CD4-positive, alpha-beta memory T cell (primary cell): ENCODE measurements around the gene PNMA1. TPM values are rescaled to one million over a fixed set of nuclear protein-coding genes. Genes with fewer than 3 reads are reported as not detected.

Experiments used
- CTCF ChIA-PET: fragments of 350-600 bp; sonication (Branson Sonifier 250); formaldehyde crosslinking; loops from one replicate; lab custom pipeline; 2021; ENCODE audit warnings: inconsistent platforms; ENCODE audit not compliant: partially characterized antibody; lab: Charles Lee
- POLR2A ChIA-PET: fragments of 350-600 bp; sonication (Branson Sonifier 250); formaldehyde crosslinking; loops from one replicate; lab custom pipeline; 2021; ENCODE audit not compliant: partially characterized antibody; lab: Charles Lee
- DNase-seq, 5 donors: peaks; one replicate each; pipeline versions ENCODE4 v3.0.0 to v3.0.0-alpha.2; 2020 to 2022; ENCODE audit warnings: mixed read lengths in 1 of 5
- H3K27ac ChIP-seq: one replicate; pipeline ENCODE4 v1.7.0; 2013; ENCODE audit warnings: low read depth, low read length
- H3K27me3 ChIP-seq: 2 replicates; pipeline ENCODE4 v1.7.0; 2013; ENCODE audit warnings: mild to moderate bottlenecking, low read length, moderate library complexity; ENCODE audit not compliant: insufficient read depth
- H3K36me3 ChIP-seq: 2 replicates; pipeline ENCODE4 v1.7.0; 2013; ENCODE audit warnings: mild to moderate bottlenecking, low read length, moderate library complexity; ENCODE audit not compliant: insufficient read depth
- H3K4me1 ChIP-seq: 2 replicates; pipeline ENCODE4 v1.7.0; 2013; ENCODE audit warnings: mild to moderate bottlenecking, low read length, moderate library complexity; ENCODE audit not compliant: insufficient read depth
- H3K4me3 ChIP-seq, 2 donors: one replicate each; pipeline ENCODE4 v1.7.0; 2013; ENCODE audit warnings: low read length in 2 of 2, mild to moderate bottlenecking in 1 of 2
- H3K9me3 ChIP-seq, 2 donors: one replicate each; pipeline ENCODE4 v1.7.0; 2013; ENCODE audit warnings: low read length in 2 of 2, control low read depth in 1 of 2; ENCODE audit not compliant: control insufficient read depth in 1 of 2
- H3K27ac Mint-ChIP-seq, 7 donors: one replicate each; pipeline ENCODE4 v1.8.0; 2020 to 2021; ENCODE audit warnings: mixed read lengths in 7 of 7, mild to moderate bottlenecking in 6 of 7, inconsistent platforms in 3 of 7, moderate library complexity in 3 of 7
- H3K27me3 Mint-ChIP-seq, 2 donors: one replicate each; pipeline ENCODE4 v1.8.0; 2020 to 2021; ENCODE audit warnings: mixed read lengths in 2 of 2
- H3K36me3 Mint-ChIP-seq, 2 donors: one replicate each; pipeline ENCODE4 v1.8.0; 2020 to 2021; ENCODE audit warnings: mixed read lengths in 2 of 2, inconsistent platforms in 1 of 2, mild to moderate bottlenecking in 1 of 2
- H3K4me1 Mint-ChIP-seq, 4 donors: one replicate each; pipeline ENCODE4 v1.8.0; 2020 to 2021; ENCODE audit warnings: mixed read lengths in 4 of 4, mild to moderate bottlenecking in 1 of 4
- H3K4me3 Mint-ChIP-seq, 8 donors: one replicate each; pipeline ENCODE4 v1.8.0; 2020 to 2021; ENCODE audit warnings: mixed read lengths in 8 of 8, mild to moderate bottlenecking in 7 of 8, moderate library complexity in 6 of 8, inconsistent platforms in 3 of 8
- H3K9me3 Mint-ChIP-seq, 8 donors: one replicate each; pipeline ENCODE4 v1.8.0; 2020 to 2021; ENCODE audit warnings: mixed read lengths in 8 of 8, mild to moderate bottlenecking in 5 of 8, inconsistent platforms in 3 of 8, moderate library complexity in 1 of 8
- intact Hi-C: fragments of 100-400 bp; cut with micrococcal nuclease; formaldehyde crosslinking; loops from one replicate; pipeline ENCODE4 v1.15.1; 2023
- polyA plus RNA-seq, 2 donors: library from polyadenylated mRNA; unstranded; fragments of 300-500 nt; fragmentation: Illumina TruSeq; gene quantifications; one replicate each; pipeline ENCODE4 v1.2.3, GENCODE V29; 2021
- total RNA-seq, 2 experiments: library from RNA; stranded (reverse); gene quantifications; one replicate each; pipeline ENCODE4 v1.2.3, GENCODE V29; 2021

The PNMA1 gene
- total RNA-seq (10 to 100 TPM; 53.3 to 59.3 TPM), polyA plus RNA-seq (10 to 100 TPM; 47.8 to 56.3 TPM)

GRCh38 chr14:73713803-73714655 lies at the start of gene PNMA1:
TSS of gene PNMA1 (minus strand) at chr14:73714384. CDS start at chr14:73713639, 745 bp downstream.
- peak within 1 kb of the TSS; percentile 89 to 100 (median 98) for H3K4me3 Mint-ChIP-seq
- peaks cover 15% of the 10 kb centered on the region for H3K36me3 ChIP-seq
- no peaks in the 10 kb centered on the region for H3K27me3 Mint-ChIP-seq
- no peaks in the 10 kb centered on the region for H3K9me3 ChIP-seq
- H3K4me3 ChIP-seq = peak within 1 kb of the TSS; percentile 92 to 96
- no peaks in the 10 kb centered on the region for H3K27me3 ChIP-seq
- peak within 1 kb of the TSS; percentile 89 to 99 (median 95) for H3K27ac Mint-ChIP-seq
- H3K27ac ChIP-seq = peak within 1 kb of the TSS; percentile 80
- ChIA-PET CTCF (interaction anchor here (1.0 to 4.0 kb wide), 4 partner anchors 9 to 73 kb away, joined by 4 to 19 read pairs (median 9); no protein-coding TSS in a partner anchor), POLR2A (interaction anchor here (0.6 to 4.9 kb wide), 19 partner anchors 9 to 656 kb away, joined by 3 to 57 read pairs (median 7); partner anchors contain the start of genes ACOT2, ACOT4, ACOT6 and DNAL1)
- intact Hi-C loops = loop anchor here (1.0 to 5.0 kb wide), 5 partner anchors 29 to 111 kb away; partner anchors contain the start of gene DNAL1
- H3K36me3 Mint-ChIP-seq = peaks cover 5 to 43% of the 10 kb centered on the region in 2 donors
- H3K4me1 ChIP-seq = peaks cover 26% of the 10 kb centered on the region
- H3K9me3 Mint-ChIP-seq = peaks cover 0 to 2% (median 0%) of the 10 kb centered on the region in 8 donors
- DNase-seq = peak; percentile 84 to 87 (median 85)
- H3K4me1 Mint-ChIP-seq = peaks cover 18 to 35% (median 24%) of the 10 kb centered on the region in 4 donors

DNA sequence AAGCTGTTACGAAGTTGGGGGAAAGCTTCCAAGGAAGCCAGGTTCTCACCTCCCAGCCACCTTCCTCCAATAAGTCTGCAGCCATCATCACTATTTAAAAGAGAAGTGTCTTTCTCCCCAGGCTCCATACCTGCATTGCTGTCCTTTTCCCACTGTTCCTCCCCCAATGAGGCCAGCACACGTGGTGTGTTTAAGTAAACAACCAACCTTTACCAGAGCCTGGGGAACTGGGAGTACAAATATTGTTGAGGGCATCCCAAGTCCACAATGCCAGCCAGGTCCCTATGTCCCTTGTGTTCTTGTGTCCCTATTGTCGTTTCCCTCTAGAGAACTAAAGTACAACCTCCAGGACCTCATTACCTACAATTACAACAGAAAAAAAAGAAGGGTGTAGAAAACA lies 49.2 kb upstream of the PNMA1 start:
- POLR2A ChIA-PET = interaction anchor here (1.4 to 15.6 kb wide), 4 partner anchors 10 to 23 kb away, joined by 7 to 465 read pairs (median 87); no protein-coding TSS in a partner anchor
- Histone ChIP-seq H3K27me3 (no peaks in the 10 kb centered on the region), H3K4me1 (peaks cover 57% of the 10 kb centered on the region), H3K9me3 (no peaks in the 10 kb centered on the region), H3K27ac (peak overlapping the region; percentile 98), H3K36me3 (no peaks in the 10 kb centered on the region), H3K4me3 (no peak overlapping the region)
- Mint-ChIP-seq H3K27me3 (no peaks in the 10 kb centered on the region), H3K27ac (peak overlapping the region; percentile 85 to 99 (median 99)), H3K9me3 (no peaks in the 10 kb centered on the region), H3K4me1 (peaks cover 49 to 71% (median 57%) of the 10 kb centered on the region in 4 donors), H3K36me3 (peaks cover 0 to 6% of the 10 kb centered on the region in 2 donors), H3K4me3 (peak overlapping the region in 5 of 8 donors; percentile 8 to 80 (median 44))
- CTCF ChIA-PET = interaction anchor here (1.4 to 6.4 kb wide), 3 partner anchors 8 to 33 kb away, joined by 6 to 75 read pairs (median 6); no protein-coding TSS in a partner anchor
- DNase-seq = no peak
- intact Hi-C loops = loop anchor here (5.0 kb wide), 2 partner anchors 51 to 189 kb away; partner anchors contain the start of genes COQ6, FAM161B and PNMA1

- H3K27ac ChIP-seq = peak overlapping the region; percentile 98
- no peaks in the 10 kb centered on the region for H3K36me3 ChIP-seq
- Mint-ChIP-seq H3K4me1 (peaks cover 56 to 81% (median 66%) of the 10 kb centered on the region in 4 donors), H3K4me3 (peak overlapping the region in 7 of 8 donors; percentile 42 to 96 (median 75)), H3K9me3 (no peaks in the 10 kb centered on the region), H3K36me3 (peaks cover 0 to 15% of the 10 kb centered on the region in 2 donors), H3K27ac (peak overlapping the region; percentile 96 to 100 (median 99)), H3K27me3 (no peaks in the 10 kb centered on the region)
- CTCF ChIA-PET = interaction anchor here (0.7 to 6.4 kb wide), 6 partner anchors 9 to 73 kb away, joined by 3 to 75 read pairs (median 5); no protein-coding TSS in a partner anchor
- POLR2A ChIA-PET = interaction anchor here (0.8 to 15.6 kb wide), 9 partner anchors 9 to 194 kb away, joined by 3 to 465 read pairs (median 4); partner anchors contain the start of gene ACOT2
- intact Hi-C loops = loop anchor here (5.0 kb wide), 2 partner anchors 50 to 190 kb away; partner anchors contain the start of genes COQ6, FAM161B and PNMA1
- DNase-seq = peak in 1 of 5 donors; percentile 64
- peaks cover 66% of the 10 kb centered on the region for H3K4me1 ChIP-seq
- H3K9me3 ChIP-seq = no peaks in the 10 kb centered on the region
- no peaks in the 10 kb centered on the region for H3K27me3 ChIP-seq
- H3K4me3 ChIP-seq = peak overlapping the region in 1 of 2 donors; percentile 20
Measured at GRCh38 chr14:73762375-73762822, 48.2 kb upstream of the PNMA1 start.

- H3K27me3 Mint-ChIP-seq = no peaks in the 10 kb centered on the region
- no peaks in the 10 kb centered on the region for H3K9me3 Mint-ChIP-seq
- peaks cover 0 to 15% of the 10 kb centered on the region in 2 donors for H3K36me3 Mint-ChIP-seq
- Histone ChIP-seq H3K9me3 (no peaks in the 10 kb centered on the region), H3K4me1 (peaks cover 70% of the 10 kb centered on the region), H3K27me3 (no peaks in the 10 kb centered on the region), H3K27ac (peak overlapping the region; percentile 98), H3K36me3 (no peaks in the 10 kb centered on the region), H3K4me3 (peak overlapping the region; percentile 20 to 25)
- DNase-seq = peak in 1 of 5 donors; percentile 72
- intact Hi-C loops = loop anchor here (5.0 kb wide), 2 partner anchors 49 to 191 kb away; partner anchors contain the start of genes COQ6, FAM161B and PNMA1
- peak overlapping the region; percentile 96 to 100 (median 99) for H3K27ac Mint-ChIP-seq
- H3K4me3 Mint-ChIP-seq = peak overlapping the region in 7 of 8 donors; percentile 62 to 96 (median 80)
- ChIA-PET CTCF (interaction anchor here (0.7 to 6.4 kb wide), 5 partner anchors 10 to 74 kb away, joined by 3 to 75 read pairs (median 6); no protein-coding TSS in a partner anchor), POLR2A (interaction anchor here (0.9 to 15.6 kb wide), 7 partner anchors 8 to 50 kb away, joined by 3 to 465 read pairs (median 7); no protein-coding TSS in a partner anchor)
- peaks cover 60 to 87% (median 71%) of the 10 kb centered on the region in 4 donors for H3K4me1 Mint-ChIP-seq
Measured at GRCh38 chr14:73761618-73762355, 47.6 kb upstream of the PNMA1 start.

DNA sequence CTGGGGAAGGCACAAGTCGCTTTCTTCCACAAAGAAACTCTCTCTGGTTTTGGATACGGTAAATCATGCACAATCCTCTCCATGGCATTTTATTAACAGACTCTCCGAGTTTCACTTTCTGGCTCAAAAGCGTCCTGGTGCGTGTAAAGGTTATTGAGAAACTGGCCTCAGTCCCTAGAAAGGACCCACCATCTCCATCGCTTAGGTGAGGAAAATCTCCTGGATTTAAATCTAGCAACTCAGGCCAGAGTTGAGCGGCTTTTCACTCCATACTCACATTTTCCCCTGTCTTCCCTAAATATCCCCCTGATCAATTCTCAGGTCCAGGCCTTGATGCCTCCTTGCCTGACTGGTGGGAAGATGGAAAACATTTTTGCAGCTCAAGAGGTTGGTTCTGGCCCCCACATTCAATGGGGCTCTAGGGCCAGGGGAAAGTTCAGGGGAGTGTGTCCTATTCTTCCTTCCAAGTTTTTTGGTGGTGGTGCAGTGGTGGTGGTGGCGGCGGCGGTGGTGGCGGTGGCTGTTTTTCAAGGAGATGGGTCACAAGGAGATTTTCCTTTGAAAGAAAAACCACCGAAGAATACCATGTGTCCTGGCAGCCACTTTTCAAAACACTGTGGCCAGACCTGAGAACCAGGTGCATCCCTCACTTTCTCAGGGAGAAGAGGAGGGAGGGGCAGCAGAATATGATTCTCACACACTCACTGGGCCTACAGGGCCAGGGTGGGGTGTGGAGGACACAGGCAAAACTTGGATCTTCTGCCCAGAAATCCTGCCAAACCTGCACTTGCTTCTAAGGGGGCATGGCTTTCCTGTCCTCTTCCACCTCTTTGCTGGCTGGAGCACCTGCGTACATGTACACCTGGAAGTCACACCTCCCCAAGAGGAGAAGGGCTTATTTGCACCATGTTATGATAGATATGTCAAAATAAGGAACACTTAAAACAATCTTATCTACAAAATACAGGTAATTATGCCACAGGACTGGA lies 46.7 kb upstream of the PNMA1 start:
- Histone ChIP-seq H3K36me3 (no peaks in the 10 kb centered on the region), H3K27ac (peak overlapping the region; percentile 98), H3K4me3 (peak overlapping the region; percentile 2 to 73), H3K9me3 (no peaks in the 10 kb centered on the region), H3K27me3 (no peaks in the 10 kb centered on the region), H3K4me1 (peaks cover 73% of the 10 kb centered on the region)
- peak in 1 of 5 donors; percentile 56 for DNase-seq
- ChIA-PET POLR2A (interaction anchor here (0.8 to 15.6 kb wide), 16 partner anchors 11 to 258 kb away, joined by 3 to 465 read pairs (median 16); partner anchors contain the start of genes ACOT4, ACOT6, BBOF1 and ENTPD5), CTCF (interaction anchor here (0.5 to 10.2 kb wide), 13 partner anchors 11 to 91 kb away, joined by 3 to 175 read pairs (median 4); partner anchors contain the start of gene PTGR2)
- H3K9me3 Mint-ChIP-seq = no peaks in the 10 kb centered on the region
- intact Hi-C loops = loop anchor here (1.0 to 5.0 kb wide), 4 partner anchors 10 to 191 kb away; partner anchors contain the start of genes COQ6, FAM161B and PNMA1
- H3K4me3 Mint-ChIP-seq = peak overlapping the region; percentile 88 to 97 (median 92)
- H3K4me1 Mint-ChIP-seq = peaks cover 66 to 90% (median 75%) of the 10 kb centered on the region in 4 donors
- H3K36me3 Mint-ChIP-seq = peaks cover 0 to 18% of the 10 kb centered on the region in 2 donors
- H3K27ac Mint-ChIP-seq = peak overlapping the region; percentile 96 to 100 (median 99)
- no peaks in the 10 kb centered on the region for H3K27me3 Mint-ChIP-seq
